ENCODE results near the gene ZNF622. TPM values are rescaled to one million over a fixed set of nuclear protein-coding genes. Genes with fewer than 3 reads are reported as not detected.

The ZNF622 gene
- total and polyA plus RNA-seq, 10 of the 15 experiments (the other 5 are each of a cell fraction or from before 2014, with no cell fraction given) = 9.0 to 60.3 (median 31.0) TPM

- TF ChIP-seq CTCF (IDR thresholded peaks at IDR 0.05 in 2 of 3, conservative IDR thresholded peaks at IDR 0.05 in 1 of 3; ENCODE audit: control insufficient read depth in 2 of 3, extremely low read depth in 1 of 3, insufficient read depth in 1 of 3, low read depth in 3 of 3, low read length in 3 of 3) = peak; percentile 38 to 63 (median 59); a peak in 5 of 6 replicates
- TF ChIP-seq CBFB (IDR thresholded peaks at IDR 0.05; ENCODE audit: low read depth) = no peak
- TF ChIP-seq, protein P1, sequence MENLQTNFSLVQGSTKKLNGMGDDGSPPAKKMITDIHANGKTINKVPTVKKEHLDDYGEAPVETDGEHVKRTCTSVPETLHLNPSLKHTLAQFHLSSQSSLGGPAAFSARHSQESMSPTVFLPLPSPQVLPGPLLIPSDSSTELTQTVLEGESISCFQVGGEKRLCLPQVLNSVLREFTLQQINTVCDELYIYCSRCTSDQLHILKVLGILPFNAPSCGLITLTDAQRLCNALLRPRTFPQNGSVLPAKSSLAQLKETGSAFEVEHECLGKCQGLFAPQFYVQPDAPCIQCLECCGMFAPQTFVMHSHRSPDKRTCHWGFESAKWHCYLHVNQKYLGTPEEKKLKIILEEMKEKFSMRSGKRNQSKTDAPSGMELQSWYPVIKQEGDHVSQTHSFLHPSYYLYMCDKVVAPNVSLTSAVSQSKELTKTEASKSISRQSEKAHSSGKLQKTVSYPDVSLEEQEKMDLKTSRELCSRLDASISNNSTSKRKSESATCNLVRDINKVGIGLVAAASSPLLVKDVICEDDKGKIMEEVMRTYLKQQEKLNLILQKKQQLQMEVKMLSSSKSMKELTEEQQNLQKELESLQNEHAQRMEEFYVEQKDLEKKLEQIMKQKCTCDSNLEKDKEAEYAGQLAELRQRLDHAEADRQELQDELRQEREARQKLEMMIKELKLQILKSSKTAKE (IDR thresholded peaks at IDR 0.05; ENCODE audit: low read depth, poor library complexity, severe bottlenecking) = no peak
- no peak for TF ChIP-seq RAD51 (IDR thresholded peaks at IDR 0.05)
- no peak for TF ChIP-seq POLR2A (IDR thresholded peaks at IDR 0.05; ENCODE audit: low read depth, low read length)
- no peak for TF ChIP-seq SP1 (IDR thresholded peaks at IDR 0.05; ENCODE audit: low read depth, low read length)
- TF ChIP-seq HDAC6 (IDR thresholded peaks at IDR 0.05; ENCODE audit: unreplicated experiment) = no peak
- TF ChIP-seq RUNX3 (IDR thresholded peaks at IDR 0.05; ENCODE audit: low read length) = peak; percentile 75
- TF ChIP-seq RAD21 (IDR thresholded peaks at IDR 0.05; ENCODE audit: insufficient read depth, low read depth, low read length) = peak; percentile 62
- no peak for TF ChIP-seq CREM (IDR thresholded peaks at IDR 0.05; ENCODE audit: low read depth)
- no peak for TF ChIP-seq DPF2 (IDR thresholded peaks at IDR 0.05)
- TF ChIP-seq ESRRA (IDR thresholded peaks at IDR 0.05; ENCODE audit: low read length) = no peak
- TF ChIP-seq LARP7 (IDR thresholded peaks at IDR 0.05) = no peak
- peak; percentile 39; the same call in 1 of the 2 replicates for TF ChIP-seq SMC3 (IDR thresholded peaks at IDR 0.05; ENCODE audit: borderline replicate concordance, low read length)
- TF ChIP-seq MYB (IDR thresholded peaks at IDR 0.05; ENCODE audit: borderline replicate concordance, low read depth, low read length) = no peak
- TF ChIP-seq PKNOX1 (IDR thresholded peaks at IDR 0.05) = no peak
- TF ChIP-seq FOXM1 (IDR thresholded peaks at IDR 0.05; ENCODE audit: low read depth, low read length) = no peak
- TF ChIP-seq RBBP5 (conservative IDR thresholded peaks at IDR 0.05) = no peak
- no peak for TF ChIP-seq ZNF24 (IDR thresholded peaks at IDR 0.05)
- TF ChIP-seq TAF1 (IDR thresholded peaks at IDR 0.05; ENCODE audit: borderline replicate concordance, low read depth, low read length) = no peak
- no peak for TF ChIP-seq MEF2B (IDR thresholded peaks at IDR 0.05; ENCODE audit: partially characterized antibody, poor library complexity, severe bottlenecking)
- no peak for TF ChIP-seq BHLHE40 (IDR thresholded peaks at IDR 0.05; ENCODE audit: borderline replicate concordance in 1 of 2, low read depth in 2 of 2, low read length in 1 of 2)
Observed at GRCh38 chr5:16456103-16456832, 9.3 kb downstream of the ZNF622 start (continued).

Data from GM12878 (cell line).